H1 (cell line): ENCODE measurements around the gene ELL2.

ENCODE experiments used
- CTCF ChIP-seq, 3 experiments: IDR thresholded peaks; 1 replicate in 2 of 3; 2 replicates in 1 of 3; pipeline versions ENCODE4 v1.5.1 to v1.6.1; 2011; ENCODE audit warnings: low read length in 3 of 3, mild to moderate bottlenecking in 3 of 3, inconsistent platforms in 2 of 3, low read depth in 1 of 3, moderate library complexity in 1 of 3; ENCODE audit not compliant: insufficient read depth in 1 of 3; ENCODE audit errors: control extremely low read depth in 1 of 3
- ZNF274 ChIP-seq: IDR thresholded peaks from 2 replicates; pipeline ENCODE4 v1.7.0; 2012; ENCODE audit warnings: low read length, borderline replicate concordance; ENCODE audit errors: extremely low read depth

GRCh38 chr5:95874246-95874645 is 87.4 kb downstream of the ELL2 start:
- TF ChIP-seq ZNF274, result no peak
- no peak for TF ChIP-seq CTCF (IDR thresholded peaks at IDR 0.05; ENCODE audit: control extremely low read depth in 1 of 3, insufficient read depth in 1 of 3, low read depth in 1 of 3, low read length in 3 of 3)
